Measurements from ENCODE around the gene PCSK6. TPM values are rescaled to one million over a fixed set of nuclear protein-coding genes. Genes with fewer than 3 reads are reported as not detected.

Gene PCSK6
- total RNA-seq, 1 donor from 2014 or later, result 31.8 TPM

DNA sequence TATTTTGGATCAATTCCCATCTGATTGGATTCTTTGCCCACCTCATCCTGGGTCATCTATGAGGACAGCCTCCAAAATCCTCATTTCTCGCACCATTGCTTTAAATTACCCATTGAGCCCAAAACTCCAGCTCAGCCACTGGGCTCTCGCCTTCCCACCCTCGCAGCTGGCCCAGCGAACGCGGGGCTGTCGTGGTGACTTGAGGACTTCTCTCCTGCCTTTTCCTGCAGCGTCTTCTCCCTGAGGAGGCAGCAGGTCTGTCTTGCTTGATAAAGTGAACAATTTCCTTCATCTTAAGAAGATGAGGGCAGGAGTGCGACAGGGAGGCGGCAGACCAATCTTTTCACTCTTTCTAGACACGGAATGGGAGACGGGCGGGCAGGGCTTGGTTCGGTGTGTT lies 161.5 kb downstream of the PCSK6 start:
- no peak for DNase-seq (ENCODE audit: low read depth in 2 of 2)

DNA sequence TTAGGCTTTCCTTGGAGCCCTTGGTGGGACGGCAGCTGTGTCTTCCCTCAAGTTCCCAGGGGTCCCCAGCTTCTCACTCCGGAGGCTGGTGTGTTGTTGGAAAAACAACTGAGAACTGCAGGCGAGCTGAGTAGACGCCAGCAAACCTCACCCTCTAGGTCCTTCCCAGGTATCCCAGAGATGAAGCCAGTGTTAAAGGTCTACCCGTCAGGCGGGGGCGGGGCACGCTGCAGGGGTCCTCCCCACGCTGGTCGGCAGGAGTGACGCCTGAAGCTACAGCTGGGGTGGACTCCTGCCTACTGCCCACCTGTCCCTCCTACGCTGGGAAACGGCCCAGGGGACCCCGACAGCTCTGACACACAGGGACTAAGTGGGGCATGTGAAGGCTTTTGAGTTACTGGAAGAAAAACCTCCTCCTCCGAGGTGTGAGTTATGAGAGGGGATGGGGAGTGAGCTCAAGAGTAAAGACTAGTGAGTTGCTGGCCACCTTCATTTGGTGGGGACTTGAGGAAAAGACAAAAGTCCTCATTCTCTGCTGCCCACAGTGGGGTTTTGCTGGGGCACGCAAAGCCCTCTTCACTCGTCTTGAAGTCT lies 162.3 kb downstream of the PCSK6 start:
- no peak for DNase-seq (ENCODE audit: low read depth in 2 of 2)

DNA sequence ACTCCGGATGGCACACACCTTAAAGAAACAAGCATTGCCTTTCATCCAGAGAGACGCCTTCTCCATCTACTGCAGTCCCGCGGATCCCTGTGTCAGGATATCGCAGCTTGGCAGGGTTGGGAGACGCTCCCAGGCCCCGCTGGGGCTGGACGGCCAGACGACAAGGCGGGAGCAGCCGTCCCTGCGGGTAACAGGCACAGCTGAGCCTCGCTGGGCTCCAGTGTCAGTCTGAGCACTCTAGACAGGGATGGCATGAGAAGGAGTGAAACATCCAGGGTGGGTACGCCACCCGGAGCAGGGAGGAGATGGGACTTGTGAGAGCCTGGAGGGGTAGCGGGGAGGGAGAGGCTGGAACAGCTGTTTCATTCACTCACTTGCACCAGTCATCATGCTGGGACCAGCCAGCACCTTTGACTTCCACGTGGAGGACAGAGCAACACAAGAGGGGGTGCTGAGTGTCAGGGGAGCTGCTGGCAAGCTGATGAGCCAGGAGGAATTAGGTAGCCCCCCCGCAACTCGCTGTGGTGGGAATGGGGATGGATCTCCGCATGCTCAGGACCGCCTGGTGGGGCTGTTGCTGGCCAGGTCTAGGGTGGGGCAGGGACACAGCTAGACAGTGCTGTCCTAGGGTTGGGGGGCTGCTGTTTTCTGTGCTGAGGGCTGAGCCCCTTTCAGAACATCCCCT lies 162.9 kb downstream of the PCSK6 start:
- DNase-seq (ENCODE audit: low read depth in 2 of 2), result no peak

DNA sequence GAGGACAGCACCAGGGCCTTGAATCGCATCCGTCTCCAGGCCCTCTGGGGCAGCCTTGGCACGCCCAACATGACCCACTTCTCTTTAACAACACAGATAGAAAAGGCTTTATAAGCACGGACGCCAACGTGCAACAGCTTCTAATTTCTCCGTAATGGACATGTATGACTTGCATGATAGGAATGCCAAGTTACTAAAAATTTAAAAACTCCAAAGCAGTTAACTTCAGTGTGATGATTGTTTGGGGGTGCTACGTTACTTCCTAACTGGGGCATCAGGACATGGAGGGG lies 163.5 kb downstream of the PCSK6 start:
- no peak for DNase-seq (ENCODE audit: low read depth in 2 of 2)

DNA sequence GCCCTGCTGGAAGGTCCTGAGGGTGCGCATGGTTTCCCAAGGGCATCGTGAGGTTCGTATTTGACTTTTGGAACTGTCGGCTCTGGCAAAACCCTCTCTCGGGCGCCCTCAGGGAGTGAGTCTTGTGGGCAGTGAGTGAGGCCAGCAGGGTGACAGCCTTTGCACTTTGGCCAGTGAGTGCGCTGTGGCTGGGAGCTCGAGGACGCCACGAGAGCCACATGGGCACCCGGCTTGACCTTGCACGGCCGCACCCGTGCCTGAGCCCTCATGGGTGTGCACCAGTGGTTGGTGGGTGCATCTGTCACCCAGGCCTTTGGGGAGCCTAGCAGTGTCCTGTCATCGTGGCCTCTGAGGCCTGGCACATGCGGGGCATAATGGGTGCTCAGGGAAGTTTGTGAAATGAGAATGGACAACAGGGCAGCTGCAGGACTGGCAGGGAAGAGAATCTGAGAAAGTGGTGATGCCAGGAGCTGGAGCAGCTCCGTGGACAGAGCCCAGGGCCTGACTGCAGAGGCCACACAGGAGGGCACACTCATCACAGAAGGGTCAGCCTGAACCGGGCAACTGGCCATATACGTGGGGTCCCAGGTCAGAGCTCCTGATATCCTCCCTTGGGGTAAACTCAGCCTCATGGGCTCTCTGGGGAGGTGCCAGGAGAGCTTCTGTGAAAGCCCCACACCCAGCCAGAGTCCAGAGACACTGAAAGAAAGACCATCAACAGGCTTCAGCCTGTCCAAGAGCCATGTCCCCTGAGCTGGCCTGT lies 164.1 kb downstream of the PCSK6 start:
- DNase-seq (ENCODE audit: low read depth in 2 of 2), result no peak

DNA sequence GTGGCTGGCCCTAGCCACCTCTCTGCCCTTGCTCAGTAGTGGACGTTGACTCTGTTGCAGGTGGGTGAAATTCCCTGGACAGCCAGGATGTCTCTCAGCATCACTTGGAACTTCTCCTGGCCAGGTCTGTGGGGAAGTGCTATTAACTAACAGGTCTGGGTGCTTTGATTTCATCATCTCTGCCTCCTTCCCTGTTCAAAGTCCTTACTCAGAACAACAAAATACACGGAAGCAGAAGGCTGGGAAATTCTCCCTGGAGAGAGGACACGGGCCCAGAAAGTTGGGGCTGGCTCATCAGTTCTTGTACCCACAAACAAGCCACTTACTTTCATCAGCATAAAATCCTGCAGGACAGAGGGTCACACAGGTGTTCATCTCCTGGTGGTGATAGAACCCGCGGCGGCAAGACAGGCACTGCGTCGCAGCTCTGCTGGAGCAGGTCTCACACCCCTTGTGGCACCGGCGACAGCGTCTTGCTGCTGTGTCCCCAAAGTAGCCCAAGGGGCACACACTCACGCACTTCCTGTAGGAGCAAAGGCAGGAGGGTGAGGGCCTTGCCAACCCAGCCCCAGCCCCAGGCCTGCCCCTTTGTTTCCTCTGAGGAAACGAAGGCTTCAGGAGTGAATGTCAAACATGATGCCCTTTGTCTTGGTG lies 164.9 kb downstream of the PCSK6 start:
- no peak for DNase-seq (ENCODE audit: low read depth in 2 of 2)

DNA sequence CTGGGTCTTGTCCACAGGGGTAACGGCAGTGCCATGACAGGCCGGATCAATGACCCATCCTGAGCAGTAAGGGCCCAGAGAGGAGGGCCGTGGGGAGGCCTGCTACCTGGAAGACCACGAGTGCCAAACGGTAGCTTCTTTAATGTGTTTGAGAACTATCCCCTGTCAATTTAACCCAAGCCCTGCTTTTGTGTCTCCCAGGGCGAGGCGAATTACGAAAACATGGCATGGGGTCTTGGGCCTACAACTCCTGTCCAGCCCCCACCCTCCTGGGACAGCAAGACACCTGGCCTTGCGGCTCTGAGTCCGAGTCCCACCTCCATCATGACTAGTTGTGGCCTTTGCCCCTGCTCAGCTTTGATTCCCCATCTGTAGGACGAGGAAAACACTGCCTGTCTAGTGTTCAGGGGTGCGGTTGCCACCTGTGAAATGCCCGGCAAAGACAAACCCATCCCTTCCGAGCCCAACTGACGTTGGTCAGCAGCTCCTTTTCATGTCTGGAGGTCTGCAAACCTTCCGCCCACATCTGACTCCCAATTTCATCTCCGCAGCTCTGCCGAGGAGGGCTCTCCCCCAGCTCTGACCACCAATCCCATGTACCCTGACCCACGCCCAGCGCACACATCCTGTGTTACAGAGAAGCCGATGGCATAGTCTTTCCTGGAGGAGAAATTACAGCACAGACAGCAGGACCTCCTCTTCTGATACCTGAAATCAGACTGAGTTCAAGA lies 165.5 kb downstream of the PCSK6 start:
- DNase-seq (ENCODE audit: low read depth in 2 of 2), result no peak

DNA sequence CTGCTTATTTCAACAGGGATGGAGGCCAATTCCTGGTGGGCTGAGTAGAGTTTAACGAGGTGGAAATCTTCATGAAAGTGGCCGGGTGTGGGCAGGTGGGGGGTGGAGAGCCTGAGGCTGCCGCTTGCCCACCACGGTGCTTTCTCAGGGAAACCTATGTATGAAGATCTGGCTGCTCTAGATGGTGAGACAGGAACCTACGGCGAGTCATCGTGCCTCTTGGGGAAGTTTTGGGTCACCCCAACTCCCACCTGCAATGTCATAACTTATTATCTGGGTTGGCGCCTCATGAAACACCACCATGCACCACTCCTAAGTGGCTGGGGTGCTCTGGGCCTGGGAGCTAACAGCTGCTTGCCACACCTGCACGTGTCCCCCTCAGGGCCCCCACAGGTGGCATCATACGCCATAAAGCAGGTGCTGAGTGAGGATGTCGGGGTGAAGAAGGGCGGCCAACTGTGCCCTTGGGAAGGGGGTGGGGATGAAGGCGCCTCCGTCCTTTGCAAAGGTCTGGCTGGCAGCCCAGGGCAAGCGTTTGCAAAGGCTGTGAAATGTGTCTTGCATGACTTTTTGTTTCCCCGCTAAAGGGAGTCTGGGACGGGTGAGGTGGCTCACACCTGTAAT lies 166.5 kb downstream of the PCSK6 start:
- no peak for DNase-seq (ENCODE audit: low read depth in 2 of 2)

DNA sequence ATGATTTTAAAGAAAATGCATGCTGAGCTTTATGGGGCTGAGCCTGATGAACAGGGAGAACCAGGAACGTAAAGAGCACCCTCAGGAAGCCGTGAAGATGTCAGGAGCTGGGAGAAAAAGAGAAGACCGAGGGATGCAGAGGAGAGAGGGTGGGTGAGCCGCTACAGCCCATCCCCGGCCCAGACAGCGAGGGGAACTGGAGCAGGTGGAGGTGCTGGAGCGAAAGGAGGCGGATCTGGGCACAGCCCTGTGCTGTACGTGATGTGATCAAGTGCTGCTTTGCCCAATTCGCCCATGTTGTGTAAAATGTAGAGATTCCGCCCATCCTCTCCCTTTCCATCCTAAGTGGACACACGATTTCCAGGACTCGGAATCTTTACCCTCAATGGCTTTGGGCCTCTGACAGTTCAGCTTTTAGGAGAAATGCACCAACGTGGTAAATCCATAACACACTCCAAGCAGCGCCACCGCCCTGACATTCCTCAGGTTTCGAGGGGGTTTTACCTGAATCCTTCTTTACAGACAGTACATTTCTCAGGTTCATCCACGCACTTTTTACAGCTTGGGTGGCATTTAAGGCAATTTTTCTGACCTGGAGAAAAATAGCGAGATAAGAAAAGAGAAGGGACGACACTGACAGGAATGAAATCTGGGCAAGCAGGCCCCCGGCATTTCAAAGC lies 167.4 kb downstream of the PCSK6 start:
- no peak for DNase-seq (ENCODE audit: low read depth in 2 of 2)

DNA sequence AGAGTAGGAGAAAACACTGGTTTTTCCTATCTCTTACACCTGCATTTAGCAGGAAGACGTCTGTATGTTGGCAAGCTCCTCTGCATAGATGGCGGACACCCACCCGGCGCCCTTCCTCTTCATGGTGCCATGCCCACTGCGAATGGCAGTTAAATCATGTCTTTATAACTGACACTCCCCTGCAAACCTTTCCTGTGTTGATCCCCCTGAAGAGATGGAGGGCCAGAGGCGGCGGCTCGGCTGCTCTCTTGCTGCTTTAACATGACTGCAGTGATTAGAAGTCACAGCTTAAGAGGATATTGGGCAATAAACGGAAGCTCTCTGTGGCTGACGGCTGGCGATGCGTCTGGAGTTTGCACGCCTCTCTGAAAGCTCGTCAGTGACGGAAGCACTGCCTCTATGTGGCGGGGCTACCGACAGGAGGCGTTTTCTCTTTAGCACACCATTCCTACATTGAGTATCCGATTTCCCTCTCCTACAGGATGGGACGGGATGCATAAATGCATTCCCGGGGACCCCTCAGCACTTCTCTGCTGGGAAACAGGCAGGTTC lies 168.9 kb downstream of the PCSK6 start:
- DNase-seq (ENCODE audit: low read depth in 2 of 2), result no peak

DNA sequence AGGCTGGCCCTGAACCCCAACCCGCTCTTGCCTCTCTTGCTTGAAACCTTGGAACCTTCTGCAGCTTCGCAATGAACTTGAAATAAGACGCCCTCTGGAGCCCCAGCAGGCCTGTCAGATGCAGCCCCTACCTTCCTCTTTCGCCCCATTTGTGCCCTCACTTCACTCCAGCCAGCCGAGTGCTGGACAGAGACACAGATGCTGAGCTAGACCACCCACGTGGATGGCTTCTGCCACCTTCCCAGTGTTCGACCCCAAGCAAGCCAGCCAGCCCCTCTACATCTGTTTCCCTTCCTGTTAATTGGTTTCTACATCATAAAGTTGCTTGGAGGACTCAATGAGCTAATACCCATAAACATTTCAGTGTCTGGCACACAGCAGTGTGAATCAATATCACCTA lies 170.7 kb downstream of the PCSK6 start:
- no peak for DNase-seq (ENCODE audit: low read depth in 2 of 2)

DNA sequence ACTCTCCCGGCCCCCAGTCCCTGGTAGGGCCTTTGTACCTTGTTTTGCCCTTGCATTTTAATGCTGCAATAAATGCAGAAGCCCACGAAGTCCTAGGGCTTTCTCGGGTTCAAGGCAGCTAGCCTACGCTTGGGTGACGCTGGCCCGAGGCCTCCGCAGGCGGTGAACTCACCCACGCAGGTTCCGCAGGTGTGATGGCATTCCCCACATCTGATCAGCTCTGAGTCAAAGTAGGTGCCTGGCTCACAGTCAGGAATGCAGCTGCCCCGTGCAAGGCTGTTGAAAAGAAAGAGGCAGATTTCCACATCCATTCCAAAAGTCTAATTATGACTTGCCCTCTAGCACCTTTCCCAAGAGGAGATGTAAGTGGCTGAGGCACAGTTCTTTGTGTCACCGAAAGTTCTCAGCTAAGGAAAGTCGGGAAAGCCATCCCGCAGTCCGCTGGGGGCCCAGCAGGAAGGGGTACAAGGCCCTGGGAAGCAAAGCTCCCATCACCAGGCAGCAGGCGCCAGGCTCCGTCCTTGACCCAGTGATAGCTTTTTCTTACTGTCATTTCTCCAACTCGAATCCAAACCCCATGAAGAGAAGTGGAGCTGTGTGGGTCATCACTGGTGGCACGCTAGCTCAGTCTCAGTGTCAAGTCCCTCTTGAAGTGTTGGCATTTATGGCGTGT lies 171.2 kb downstream of the PCSK6 start:
- DNase-seq (ENCODE audit: low read depth in 2 of 2), result no peak

DNA sequence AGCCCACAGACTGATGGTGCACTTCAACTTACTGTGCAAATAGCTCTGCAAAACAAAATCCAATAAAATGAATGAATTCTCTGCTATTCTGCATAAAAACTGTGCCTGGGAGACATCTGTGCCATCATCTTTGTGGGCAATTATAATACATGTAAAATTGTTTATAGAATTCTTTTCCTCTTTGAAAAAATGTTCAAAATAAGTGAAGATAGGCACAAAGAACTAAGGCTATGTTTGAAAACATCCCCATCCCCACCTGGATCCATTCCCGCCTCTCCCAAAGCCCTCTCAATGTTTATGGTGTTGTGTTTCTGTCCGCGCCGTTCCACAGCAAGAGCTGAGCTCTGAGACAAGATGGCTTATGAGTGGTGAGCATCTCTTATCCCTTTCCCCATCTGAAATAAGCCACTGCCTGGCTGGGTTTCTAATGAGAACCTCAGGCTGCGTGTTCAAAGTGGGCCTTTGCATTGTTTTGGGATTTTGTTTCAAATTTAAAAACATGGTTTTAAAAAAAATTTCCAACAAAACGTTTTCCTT lies 172.1 kb downstream of the PCSK6 start:
- no peak for DNase-seq (ENCODE audit: low read depth in 2 of 2)

DNA sequence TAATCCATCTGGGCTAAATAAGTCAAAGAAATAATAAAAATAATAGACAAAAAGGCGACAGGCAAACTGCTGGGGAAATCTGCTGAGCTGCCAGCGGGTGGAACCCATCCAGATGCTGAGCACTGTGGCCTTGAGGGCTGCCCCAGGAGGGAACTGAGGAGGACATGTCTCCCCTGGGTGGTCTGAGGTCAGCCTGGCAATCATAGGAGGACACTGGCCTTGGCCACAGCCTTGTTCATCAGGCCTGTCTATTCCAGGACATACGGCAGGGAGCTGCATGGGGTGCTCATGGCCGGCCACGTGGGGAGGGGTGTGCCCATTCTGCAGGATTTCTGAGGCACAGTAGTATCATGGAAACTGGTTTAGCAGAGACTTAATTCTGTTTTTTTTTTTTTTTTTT lies 173.0 kb downstream of the PCSK6 start:
- DNase-seq (ENCODE audit: low read depth in 2 of 2), result no peak

DNA sequence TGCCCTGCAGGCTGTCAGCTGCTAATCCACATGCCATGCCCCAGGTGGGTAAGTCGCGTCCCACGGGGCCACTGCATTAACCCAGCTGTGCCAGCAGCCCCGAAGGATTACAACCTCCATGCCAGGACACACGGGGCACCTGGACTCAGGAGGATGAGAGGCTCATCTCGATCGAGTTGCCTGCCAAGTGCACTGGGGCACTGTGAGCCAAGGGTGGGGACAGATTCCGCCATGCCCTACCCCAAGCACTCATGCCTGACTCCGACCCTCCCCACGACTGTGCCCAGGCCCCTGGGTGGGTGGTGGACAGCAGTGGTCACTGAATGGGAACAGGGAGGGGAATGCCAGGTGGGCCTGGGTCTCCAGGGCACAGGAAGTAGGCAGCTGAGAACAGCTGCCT lies 173.8 kb downstream of the PCSK6 start:
- DNase-seq (ENCODE audit: low read depth in 2 of 2), result no peak

DNA sequence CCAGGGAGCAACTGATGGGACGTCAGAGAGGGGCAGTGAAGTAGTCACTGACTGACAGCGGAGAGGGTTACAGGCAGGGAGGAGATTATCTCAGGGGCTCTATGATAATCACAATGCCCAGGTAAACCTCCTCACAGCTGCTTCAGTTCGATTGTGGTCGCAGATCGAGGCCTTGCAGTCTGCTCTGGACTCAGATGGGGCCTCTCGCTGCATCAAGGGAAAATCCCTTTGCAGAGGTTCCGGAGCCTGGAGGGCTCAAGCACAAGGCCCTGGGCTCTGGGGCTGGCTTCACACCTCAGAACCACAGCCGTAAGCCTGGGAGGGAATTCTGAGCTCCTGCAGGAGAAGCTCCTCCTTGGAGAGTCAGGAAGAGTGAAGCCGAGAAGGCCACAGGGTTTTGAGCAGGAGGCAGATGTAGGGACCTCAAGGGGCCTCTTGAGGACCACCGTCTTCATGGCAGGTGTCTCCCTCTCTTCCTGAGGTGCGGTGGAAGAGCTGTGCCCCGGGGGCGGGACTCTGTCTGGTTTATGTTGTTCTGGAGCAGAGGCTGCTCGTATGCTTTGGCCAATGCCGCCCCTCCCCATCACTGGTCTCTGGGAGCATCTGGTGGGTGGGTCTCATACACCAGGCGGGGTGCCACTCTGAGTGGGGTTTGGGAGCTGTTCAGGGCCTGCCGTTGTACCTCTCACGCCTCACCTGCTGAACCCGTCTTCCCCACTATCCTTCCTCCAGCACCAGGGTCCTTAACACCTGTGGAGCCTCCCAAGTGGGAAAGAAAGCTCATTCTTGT lies 175.0 kb downstream of the PCSK6 start:
- DNase-seq (ENCODE audit: low read depth in 2 of 2), result no peak

DNA sequence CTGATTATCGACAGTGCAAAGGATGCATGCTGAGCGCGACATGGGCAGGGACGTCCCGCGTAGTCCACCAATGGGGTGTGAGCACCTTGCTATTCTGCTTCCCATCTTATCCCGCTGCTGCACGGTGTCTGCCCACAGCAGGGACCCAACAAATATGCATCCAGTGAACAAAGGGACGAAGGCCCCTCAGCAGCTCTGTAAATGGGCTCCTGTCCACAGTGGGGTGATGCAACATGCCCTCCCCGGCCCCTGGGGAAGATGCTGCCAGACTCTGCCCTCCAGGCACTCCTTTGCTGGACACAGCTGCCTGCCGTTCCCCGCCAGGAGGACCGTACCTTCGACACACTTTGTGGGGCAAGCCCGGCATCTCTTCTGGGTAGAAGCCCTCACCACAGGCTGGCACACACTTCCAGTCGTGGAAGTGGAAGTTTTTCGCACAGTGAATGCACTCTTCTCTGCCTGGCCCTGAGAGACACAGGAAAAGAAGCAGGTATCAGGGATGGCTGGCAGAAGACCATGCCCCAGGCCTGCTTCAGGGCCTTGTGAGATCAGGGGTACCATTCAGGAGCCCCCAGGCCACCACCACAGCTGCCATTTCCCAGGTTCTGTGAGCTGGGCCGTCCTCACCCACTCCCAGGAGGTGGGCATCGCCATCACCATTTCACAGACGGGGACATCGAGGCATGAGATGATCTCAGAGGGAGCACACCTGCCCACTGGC lies 176.3 kb downstream of the PCSK6 start:
- no peak for DNase-seq (ENCODE audit: low read depth in 2 of 2)

DNA sequence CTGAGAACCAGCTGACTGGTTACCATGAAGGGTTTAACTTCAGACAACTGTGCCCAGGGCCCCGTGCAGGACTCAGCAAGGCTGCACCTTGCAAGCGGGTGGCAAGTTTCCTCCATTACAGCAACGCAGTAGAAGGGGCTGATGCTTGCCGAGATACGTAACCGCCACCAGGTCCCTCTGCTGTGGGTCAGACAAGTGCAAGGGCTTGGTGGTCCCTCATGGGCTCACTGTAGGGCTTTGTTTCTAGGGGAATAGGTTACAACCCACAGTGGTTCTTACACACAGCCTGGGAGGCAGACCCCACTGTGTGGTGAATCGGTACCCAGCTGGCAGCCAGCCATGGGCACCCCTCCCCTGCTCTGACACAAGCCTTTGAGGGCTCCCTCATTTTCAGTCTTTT lies 179.0 kb downstream of the PCSK6 start:
- DNase-seq (ENCODE audit: low read depth in 2 of 2), result no peak

All from dermis microvascular lymphatic vessel endothelial cell (primary cell).